HG03108 (cell line): ENCODE results near the gene YDJC.
"Not testable (repeated sequence)": the region's sequence is repeated elsewhere in the genome, so short reads cannot be mapped to it uniquely, and the experiment has no call there.

Experiments used
- ATAC-seq: cut with Tn5 transposase; IDR thresholded peaks from one replicate; pipeline ENCODE4 v1.9.1; 2021; ENCODE audit warnings: moderate library complexity; ENCODE audit not compliant: unreplicated experiment

The YDJC gene

DNA sequence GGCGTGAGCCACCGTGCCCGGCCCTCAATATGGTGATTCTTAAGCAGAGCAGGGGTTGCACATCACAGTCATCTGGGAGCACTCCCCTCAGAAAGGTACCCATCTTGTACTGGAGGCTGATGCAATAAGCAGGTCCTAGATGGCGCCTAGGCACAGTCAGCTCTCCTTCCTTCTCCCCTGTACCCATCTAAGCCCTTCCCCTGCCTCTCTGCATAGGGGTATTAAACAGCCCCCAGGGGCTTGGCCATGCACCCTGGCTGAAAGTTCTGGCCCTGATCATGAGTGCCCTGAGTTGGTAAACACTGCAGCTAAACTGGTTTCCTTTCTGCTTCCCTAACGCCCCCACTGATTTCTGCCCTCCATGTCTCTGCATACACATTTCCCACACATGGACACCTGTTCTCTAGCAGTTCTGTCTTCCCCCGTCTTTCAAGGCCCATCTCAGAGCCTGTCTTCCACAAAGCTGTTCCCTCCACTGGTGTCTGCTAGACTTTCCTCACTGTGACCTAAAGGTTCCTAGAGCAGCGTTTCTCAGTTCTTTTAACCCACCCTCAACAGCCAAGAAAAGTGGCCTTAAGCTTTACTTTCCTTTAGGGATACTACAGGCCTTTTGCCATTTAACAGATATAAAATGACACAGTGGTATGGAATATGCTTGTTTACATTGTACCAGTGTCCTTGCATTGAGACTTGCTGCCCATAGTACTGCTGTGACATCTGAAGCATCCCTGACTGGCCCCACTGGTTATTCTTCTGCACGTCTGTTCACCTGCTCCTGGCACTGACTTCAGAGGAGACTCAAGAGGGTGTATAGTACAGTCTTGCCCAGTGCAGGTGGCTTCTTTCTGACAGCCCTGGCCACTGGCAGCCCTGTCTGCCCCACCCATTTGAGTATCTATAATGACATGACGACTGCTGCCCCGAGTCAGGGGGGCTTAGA is 46.8 kb downstream of the YDJC start:
- no peak for ATAC-seq

DNA sequence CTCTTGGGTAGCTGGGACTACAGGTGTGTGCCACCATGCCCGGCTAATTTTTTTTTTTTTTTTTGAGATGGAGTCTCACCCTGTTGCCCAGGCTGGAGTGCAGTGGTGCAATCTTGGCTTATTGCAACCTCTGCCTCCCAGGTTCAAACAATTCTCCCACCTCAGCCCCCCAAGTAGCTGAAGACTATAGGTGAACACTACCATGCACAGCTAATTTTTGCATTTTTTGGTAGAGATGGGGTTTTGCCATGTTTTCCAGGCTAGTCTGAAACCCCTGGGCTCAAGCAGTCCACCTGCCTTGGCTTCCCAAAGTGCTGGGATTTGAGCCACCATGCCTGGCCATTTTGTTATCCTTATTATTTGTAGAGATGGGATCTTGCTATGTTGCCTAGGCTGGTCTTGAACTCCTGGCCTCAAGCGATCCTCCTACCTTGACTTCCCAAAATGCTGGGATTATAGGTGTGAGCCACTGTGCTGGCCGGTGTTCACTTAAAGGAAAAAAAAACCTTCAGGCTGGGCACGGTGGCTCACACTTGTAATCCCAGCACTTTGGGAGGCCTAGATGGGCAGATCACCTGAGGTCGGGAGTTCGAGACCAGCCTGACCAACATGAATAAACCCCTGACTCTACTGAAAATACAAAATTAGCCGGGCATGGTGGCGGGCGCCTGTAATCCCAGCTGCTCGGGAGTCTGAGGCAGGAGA is 48.7 kb downstream of the YDJC start:
- not testable (repeated sequence) for ATAC-seq

DNA sequence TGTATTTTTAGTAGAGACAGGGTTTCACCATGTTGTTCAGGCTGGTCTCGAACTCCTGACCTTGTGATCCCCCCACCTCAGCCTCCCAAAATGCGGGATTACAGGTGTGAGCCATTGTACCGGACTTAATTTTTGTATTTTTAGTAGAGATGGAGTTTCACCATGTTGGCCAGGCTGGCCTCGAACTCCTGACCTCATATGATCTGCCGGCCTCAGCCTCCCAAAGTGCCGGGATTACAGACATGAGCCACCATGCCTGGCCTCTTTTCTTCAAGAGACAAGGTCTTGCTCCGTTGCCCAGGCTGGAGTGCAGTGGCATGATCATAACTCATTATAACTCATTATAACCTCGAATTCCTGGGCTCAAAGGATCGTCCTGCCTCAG is 49.2 kb downstream of the YDJC start:
- ATAC-seq, result not testable (repeated sequence)

DNA sequence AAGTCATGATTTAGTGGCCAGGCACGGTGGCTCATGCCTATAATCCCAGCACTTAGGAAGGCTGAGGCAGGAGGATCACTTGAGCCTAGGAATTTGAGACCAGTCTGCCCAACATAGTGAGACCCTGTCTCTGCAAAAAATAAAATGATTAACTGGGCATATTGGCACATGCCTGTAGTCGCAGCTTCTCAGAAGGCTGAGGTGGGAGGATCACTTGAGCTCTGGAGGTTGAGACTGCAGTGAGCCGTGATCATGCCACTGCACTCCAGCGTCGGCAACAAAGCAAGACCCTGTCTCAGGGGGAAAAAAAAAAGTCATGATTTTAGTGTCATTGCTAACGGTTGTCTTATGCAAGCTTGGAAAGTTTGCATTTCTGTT is 50.4 kb downstream of the YDJC start:
- ATAC-seq, result no peak
